GM19351 (cell line): ENCODE results near the gene KIF22.
A peak's percentile ranks its signal among the peaks of the same experiment; 100 is the strongest.
"Not testable (repeated sequence)": the region's sequence is repeated elsewhere in the genome, so short reads cannot be mapped to it uniquely, and the experiment has no call there.

Experiments
- ATAC-seq: cut with Tn5 transposase; IDR thresholded peaks from one replicate; pipeline ENCODE4 v1.9.1; 2021; ENCODE audit warnings: mild to moderate bottlenecking, moderate library complexity; ENCODE audit not compliant: unreplicated experiment

Gene KIF22

DNA sequence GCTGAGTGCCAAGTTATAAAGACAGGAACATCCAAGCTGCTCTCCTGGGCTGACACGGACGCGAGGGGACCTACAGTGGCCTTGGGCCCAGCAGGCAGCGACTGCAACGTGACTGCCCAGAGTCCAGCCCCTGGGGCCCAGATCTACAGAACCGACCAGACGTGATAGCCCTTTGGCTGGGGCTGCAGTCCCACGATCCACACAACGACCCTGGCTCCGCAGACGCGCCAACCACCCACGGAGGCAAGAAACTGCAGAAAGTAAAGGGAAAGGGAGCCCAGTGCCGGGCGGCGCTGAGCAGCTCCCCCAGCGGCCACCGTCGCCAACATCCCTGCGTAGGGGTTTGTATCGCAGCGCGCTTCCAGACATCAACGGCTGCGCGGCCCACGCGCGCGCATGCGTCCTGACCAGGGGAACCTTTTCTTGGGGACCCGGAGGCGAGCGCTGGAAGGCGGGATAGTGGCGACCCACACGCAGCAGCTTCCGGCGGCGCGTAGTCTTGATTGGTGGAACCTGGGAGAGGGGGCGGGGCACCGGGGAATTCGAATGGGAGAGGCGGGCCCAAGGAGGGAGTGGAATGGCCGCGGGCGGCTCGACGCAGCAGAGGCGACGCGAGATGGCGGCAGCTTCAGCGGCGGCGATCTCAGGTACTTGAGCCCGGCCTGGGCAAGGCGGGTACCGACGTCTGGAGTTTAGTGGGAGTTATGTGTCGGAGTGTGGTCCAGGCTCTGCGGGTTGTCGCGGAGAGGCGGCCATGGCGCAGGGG lies at the start of gene KIF22:
TSS of gene KIF22 (plus strand) at position 569 of the 766 bp plus-strand sequence. CDS start at position 578, 9 bp downstream.
- ATAC-seq: peak; percentile 94

DNA sequence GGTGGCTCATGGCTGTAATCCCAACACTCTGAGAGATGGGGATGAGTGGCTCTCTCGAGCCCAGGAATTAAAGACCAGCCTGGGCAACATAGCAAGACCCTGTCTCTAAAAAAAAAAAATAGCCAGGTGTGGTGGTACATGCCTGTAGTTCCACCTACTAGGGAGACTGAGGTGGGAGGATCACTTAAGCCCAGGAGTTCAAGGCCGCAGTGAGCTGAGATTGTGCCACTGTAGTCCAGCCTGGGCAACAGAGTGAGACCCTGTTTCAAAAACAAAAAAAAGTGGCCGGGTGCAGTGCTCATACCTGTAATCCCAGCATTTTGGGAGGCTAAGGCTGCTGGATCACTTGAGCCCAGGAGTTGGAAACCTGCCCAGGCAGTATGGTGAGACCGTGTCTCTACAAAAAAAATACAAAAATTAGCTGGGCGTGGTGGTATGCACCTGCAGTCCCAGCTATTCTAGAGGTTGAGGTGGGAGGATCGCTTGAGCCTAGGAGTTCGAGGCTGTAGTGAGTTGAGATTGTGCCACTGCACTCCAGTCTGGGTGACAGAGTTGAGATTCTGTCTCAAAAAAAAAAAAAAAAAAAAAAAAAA lies 47.8 kb upstream of the KIF22 start:
- ATAC-seq: no peak

GRCh38 chr16:29743475-29743826 lies 47.1 kb upstream of the KIF22 start:
- no peak for ATAC-seq

DNA sequence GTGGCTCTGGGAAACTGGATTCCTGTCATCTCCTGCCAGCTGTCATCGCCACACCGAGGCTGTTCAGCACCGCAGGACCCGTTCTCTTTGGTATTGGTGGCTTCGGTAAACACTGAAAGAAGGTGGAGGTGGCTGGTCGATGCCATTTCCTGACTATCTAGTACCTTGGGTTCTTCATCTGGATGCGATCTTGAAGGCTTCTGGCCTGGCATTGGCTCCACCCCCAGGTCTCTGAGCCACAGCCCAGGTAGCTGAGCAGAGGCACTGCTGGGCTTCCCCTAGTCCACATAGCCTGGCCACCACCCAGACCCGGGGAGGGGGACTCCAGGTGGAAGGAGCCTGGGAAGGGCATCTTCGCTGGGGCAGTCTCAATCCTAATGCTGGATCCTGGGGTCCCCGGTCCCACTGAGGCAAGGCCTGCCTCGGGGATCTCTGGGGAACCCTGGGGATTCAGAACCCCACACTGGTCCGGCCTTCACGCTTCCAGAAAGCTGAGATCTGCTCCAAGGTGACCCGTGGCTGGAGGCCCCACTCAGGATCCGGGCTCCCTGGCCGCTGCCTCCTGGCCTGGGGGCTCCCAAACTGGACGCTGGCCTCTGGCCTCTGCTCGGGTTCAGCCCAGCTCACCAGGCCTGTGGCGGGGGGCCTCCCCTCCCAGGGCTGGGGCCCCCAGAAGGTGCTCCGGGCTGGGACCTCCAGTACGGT lies 46.6 kb upstream of the KIF22 start:
- no peak for ATAC-seq

DNA sequence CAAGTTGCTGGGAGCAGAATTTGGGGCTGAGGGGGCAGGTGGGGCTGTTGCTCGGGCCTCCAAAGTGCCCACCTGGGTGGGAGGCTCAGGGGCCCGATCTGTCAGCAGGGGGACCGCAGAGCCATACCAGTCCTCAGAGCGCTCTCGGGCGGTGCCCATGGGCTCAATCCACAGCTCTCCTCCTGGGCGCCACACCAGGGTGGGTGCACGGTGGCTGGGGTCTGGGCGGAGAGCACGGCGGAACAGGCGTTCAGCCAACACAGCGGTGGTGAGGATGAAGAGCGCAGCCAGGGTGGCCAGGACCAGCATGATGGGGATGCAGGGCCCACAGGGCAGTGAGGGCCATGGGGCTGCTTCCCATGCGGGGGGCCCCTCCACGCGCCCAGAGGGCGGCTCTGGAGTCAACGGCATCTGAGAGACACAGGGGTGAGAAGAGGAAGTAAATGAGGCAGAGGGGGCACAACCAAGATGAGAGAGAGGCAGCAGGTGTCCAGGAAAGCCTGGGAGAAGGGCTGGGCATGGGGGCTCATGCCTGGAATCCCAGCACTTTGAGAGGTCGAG lies 45.9 kb upstream of the KIF22 start:
- no peak for ATAC-seq

GRCh38 chr16:29745121-29745852 lies 45.3 kb upstream of the KIF22 start:
- ATAC-seq: peak; percentile 54

GRCh38 chr16:29745853-29746345 lies 44.7 kb upstream of the KIF22 start, which contains the start of gene C16orf54:
TSS of gene C16orf54 (minus strand) at chr16:29745990. CDS start at chr16:29744951, 1,039 bp downstream.
- ATAC-seq: no peak

GRCh38 chr16:29746518-29746917 lies 44.0 kb upstream of the KIF22 start:
- not testable (repeated sequence) for ATAC-seq

DNA sequence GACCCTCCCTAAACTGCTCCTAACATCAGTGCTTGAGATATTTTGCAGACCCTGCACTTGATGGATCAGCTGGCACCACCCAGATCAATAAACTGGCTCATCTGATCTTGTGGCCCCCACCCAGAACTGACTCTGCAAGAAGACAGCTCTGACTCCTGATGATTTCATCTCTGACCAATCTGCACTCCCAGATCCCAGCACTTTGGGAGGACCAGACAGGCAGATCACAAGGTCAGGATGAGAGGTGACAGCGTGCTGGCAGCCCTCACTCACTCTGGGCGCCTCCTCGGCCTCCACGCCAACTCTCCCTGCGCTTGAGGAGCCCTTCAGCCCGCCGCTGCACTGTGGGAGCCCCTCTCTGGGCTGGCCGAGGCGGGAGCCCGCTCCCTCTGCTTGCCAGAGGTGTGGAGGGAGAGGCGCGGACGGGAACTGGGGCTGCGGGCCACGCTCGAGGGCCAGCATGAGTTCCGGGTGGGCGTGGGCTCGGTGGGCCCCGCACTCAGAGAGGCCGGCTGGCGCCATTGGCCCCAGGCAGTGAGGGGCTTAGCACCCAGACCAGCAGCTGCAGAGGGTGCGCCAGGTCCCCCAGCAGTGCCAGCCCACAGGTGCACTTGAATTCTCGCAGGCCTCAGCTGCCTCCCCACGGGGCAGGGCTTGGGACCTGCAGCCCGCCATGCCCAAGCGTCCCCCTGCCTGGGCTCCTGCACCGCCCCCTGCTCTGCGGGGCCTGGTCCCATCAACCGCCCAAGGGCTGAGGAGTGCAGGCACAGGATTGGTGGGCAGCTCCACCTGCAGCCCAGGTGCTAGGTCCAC lies 42.4 kb upstream of the KIF22 start:
- no peak for ATAC-seq

- not testable (repeated sequence) for ATAC-seq
Observed at GRCh38 chr16:29748760-29749149, 41.8 kb upstream of the KIF22 start.

DNA sequence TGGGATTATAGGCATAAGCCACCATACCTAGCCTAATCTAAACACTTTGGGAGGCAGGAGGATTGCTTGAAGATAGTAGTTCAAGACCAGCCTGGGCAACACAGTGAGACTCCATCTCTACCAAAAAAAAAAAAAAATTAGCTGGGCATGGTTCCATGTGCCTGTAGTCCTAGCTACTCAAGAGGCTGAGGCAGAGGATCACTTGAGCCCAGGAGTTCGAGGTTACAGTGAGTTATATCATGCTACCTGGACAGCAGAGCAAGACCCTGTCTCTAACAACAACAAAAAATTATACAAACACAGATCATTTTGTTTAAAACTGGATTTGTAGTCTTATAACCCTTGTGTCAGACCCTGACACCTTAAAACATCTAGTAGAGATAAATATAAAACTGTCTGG lies 37.0 kb upstream of the KIF22 start:
- ATAC-seq: no peak

DNA sequence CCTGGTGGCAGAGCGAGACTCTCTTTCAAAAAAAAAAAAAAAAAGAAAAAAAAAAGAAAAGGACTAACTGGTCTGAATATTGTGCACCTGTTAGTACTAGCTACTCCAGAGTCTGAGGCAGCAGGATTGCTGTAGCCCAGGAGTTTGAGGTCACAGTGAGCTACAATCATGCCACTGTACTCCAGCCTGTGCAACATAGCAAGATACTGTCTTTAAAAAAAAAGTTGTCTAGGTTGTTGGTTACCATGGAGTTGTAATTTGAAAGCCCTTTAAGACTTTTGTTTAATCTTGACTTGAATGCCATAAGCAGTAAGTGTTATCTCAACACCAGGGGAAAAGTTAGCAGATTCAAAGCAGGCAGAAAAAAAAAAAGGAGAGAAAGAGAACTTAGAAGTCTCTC lies 33.9 kb upstream of the KIF22 start:
- no peak for ATAC-seq

DNA sequence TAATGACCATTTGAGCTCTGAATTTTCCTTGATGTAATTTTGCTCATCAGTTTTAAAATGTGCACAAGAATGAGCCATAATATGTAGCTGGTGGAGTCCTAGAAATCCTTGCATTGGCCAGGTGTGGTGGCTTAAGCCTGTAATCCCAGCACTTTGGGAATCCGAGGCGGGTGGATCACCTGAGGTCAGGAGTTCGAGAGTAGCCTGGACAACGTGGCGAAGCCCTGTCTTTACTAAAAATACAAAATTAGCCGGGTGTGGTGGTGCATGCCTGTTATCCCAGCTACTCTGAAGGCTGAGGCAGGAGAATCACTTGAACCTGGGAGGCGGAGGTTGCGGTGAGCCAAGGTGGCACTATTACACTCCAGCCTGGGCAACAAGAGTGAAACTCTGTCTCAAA lies 33.5 kb upstream of the KIF22 start:
- ATAC-seq: not testable (repeated sequence)

DNA sequence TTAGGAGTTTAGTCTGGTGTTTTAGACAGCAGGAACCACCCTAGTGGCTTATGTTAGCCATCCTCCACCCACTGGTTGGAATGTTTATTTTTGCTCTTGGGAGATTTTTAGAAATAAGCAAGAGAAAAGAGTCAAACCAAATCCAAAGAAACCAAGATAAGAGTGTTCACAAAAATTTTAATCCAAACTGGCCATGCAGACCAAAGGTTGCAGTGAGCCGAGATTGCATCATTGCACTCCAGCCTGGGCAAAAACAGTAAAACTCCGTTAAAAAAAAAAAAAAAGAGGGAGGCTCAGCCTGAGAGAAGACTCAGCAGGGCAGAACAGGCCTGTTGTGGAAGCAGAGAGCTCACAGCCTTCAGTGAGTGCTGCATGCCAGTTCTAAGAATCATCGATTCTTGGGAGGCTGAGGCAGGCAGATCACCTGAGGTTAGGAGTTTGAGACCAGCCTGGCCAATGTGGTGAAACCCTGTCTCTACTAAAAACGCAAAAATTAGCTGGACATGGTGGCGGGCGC lies 32.5 kb upstream of the KIF22 start:
- no peak for ATAC-seq

DNA sequence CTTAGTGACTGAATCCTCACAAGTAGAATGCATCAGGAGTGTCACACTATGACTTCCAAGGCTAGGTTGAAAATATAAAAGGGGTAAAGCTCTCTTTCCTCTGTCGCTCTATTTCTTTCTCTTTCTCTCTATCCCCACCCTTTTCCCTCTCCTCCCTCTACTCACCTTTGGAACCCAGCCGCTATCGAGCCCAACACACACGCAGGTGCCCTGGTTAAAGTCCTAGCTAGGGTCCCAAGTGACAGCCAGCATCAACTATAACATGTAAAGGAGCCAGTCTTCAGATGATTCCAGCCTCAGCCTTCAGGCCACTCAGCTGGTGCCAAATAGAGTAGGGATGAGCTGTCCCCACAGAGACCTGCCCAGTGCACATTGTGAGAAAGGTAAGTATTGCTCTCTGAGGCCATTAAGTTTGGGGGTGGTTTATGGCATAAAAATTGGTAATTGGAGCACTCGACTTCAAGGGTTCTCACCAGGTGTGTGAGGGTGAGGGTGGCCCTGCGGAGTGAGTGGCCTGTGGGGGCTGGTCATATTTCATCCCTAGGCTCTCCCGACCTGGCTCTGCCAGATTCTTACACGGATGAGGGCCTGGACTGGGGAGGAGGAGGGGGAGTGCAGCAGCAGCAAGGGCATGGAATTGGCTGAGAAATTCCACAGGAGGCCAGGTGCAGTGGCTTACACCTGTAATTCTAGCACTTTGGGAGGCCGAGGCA lies 29.8 kb upstream of the KIF22 start:
- no peak for ATAC-seq

DNA sequence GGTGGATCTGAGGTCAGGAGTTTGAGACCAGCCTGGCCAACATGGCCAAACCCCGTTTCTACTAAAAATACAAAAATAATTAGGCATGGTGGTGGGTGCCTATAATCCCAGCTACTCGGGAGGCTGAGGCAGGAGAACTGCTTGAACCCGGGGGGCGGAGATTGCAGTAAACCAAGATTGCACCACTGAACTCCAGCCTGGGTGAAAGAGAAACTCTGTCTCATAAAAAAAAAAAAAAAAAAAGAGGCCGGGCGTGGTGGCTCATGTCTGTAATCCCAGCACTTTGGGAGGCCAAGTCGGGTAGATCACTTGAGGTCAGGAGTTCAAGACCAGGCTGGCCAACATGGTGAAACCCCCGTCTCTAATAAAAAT lies 29.3 kb upstream of the KIF22 start:
- not testable (repeated sequence) for ATAC-seq

- no peak for ATAC-seq
Observed at GRCh38 chr16:29761882-29762281, 28.7 kb upstream of the KIF22 start.

- no peak for ATAC-seq
Observed at GRCh38 chr16:29763326-29763725, 27.2 kb upstream of the KIF22 start.
